NCI-H2029 (cell line): ENCODE data around the gene DUSP16.
"Not testable (repeated sequence)": the region's sequence is repeated elsewhere in the genome, so short reads cannot be mapped to it uniquely, and the experiment has no call there.

Experiments used
- DNase-seq: peaks from one replicate; lab custom pipeline; 2025; lab: John Stamatoyannopoulos, UW

Gene DUSP16

GRCh38 chr12:12583510-12584178 is 21.0 kb upstream of the DUSP16 start:
- DNase-seq, result no peak

- DNase-seq, result no peak
These were observed 20.2 kb upstream of the DUSP16 start for GRCh38 chr12:12582895-12583303.

- DNase-seq, result no peak
These were observed 19.7 kb upstream of the DUSP16 start for GRCh38 chr12:12582193-12582881.

GRCh38 chr12:12580716-12581115 is 18.1 kb upstream of the DUSP16 start:
- DNase-seq, result not testable (repeated sequence)

- DNase-seq, result no peak
These were observed 15.1 kb upstream of the DUSP16 start for GRCh38 chr12:12577786-12578185.

GRCh38 chr12:12572659-12573058 is 10.0 kb upstream of the DUSP16 start:
- no peak for DNase-seq

- not testable (repeated sequence) for DNase-seq
These were observed 3.3 kb upstream of the DUSP16 start for GRCh38 chr12:12565971-12566370.

- DNase-seq, result no peak
These were observed 2.2 kb upstream of the DUSP16 start for GRCh38 chr12:12564911-12565310.

- no peak for DNase-seq
These were observed 746 bp upstream of the DUSP16 start for GRCh38 chr12:12563290-12563928.

- DNase-seq, result no peak
These were observed 613 bp downstream of the DUSP16 start for GRCh38 chr12:12562016-12562483.

- peak; percentile 45 for DNase-seq
These were observed 1.2 kb downstream of the DUSP16 start for GRCh38 chr12:12561371-12562015.

GRCh38 chr12:12560587-12561370 is 1.9 kb downstream of the DUSP16 start:
- DNase-seq, result peak; percentile 19

- no peak for DNase-seq
These were observed 2.9 kb downstream of the DUSP16 start for GRCh38 chr12:12559719-12560296.

GRCh38 chr12:12558291-12558690 is 4.4 kb downstream of the DUSP16 start:
- DNase-seq, result no peak

GRCh38 chr12:12557733-12558132 is 4.9 kb downstream of the DUSP16 start:
- DNase-seq, result no peak

- no peak for DNase-seq
These were observed 7.0 kb downstream of the DUSP16 start for GRCh38 chr12:12555656-12556055.

- DNase-seq, result no peak
These were observed 9.4 kb downstream of the DUSP16 start for GRCh38 chr12:12553208-12553785.

- DNase-seq, result no peak
These were observed 11.5 kb downstream of the DUSP16 start for GRCh38 chr12:12551115-12551514.

GRCh38 chr12:12550277-12550676 is 12.4 kb downstream of the DUSP16 start:
- no peak for DNase-seq

- no peak for DNase-seq
These were observed 13.2 kb downstream of the DUSP16 start for GRCh38 chr12:12549426-12549825.

GRCh38 chr12:12548713-12549112 is 13.9 kb downstream of the DUSP16 start:
- DNase-seq, result no peak
